Measurements from ENCODE around the gene CELSR2. TPM values are rescaled to one million over a fixed set of nuclear protein-coding genes. Genes with fewer than 3 reads are reported as not detected.

The CELSR2 gene
- total and polyA plus RNA-seq, 12 donors: 0.93 to 10.6 (median 6.2) TPM

DNA sequence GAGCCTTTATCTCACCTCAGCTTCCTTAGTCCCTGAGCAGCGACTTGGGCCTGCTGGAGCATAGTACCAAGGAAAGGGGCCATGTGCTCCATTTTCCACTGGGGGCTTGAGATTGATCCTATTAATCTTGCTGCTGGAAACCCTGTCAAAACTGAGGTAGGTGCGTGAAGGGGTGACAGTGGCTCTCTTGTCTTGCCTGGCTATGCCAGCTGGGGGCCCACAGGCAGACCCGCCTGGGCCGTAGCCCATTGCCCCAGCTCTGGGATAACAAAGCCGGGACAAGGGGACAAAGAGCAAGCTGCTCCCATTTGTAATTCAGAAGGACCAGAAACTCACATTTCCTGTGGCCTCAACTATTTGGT is 10.3 kb upstream of the CELSR2 start:
- H3K4me3 ChIP-seq: no peak overlapping the region
- TF ChIP-seq, protein P1, sequence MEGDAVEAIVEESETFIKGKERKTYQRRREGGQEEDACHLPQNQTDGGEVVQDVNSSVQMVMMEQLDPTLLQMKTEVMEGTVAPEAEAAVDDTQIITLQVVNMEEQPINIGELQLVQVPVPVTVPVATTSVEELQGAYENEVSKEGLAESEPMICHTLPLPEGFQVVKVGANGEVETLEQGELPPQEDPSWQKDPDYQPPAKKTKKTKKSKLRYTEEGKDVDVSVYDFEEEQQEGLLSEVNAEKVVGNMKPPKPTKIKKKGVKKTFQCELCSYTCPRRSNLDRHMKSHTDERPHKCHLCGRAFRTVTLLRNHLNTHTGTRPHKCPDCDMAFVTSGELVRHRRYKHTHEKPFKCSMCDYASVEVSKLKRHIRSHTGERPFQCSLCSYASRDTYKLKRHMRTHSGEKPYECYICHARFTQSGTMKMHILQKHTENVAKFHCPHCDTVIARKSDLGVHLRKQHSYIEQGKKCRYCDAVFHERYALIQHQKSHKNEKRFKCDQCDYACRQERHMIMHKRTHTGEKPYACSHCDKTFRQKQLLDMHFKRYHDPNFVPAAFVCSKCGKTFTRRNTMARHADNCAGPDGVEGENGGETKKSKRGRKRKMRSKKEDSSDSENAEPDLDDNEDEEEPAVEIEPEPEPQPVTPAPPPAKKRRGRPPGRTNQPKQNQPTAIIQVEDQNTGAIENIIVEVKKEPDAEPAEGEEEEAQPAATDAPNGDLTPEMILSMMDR (IDR thresholded peaks at IDR 0.05): no peak
- intact Hi-C loops (cut with DNase I): no loop called here
- peaks cover 0 to 14% (median 0%) of the 10 kb centered on the region in 7 donors for H3K27me3 ChIP-seq
- peaks cover 8 to 30% (median 21%) of the 10 kb centered on the region in 9 donors for H3K4me1 ChIP-seq
- H3K36me3 ChIP-seq: peaks cover 9 to 59% (median 44%) of the 10 kb centered on the region in 9 donors
- peak overlapping the region in 1 of 10 donors; percentile 63 for H3K27ac ChIP-seq
- 78 to 89% methylated on average over 5 of the region's 5 CpGs for WGBS, 2 donors
- H3K9me3 ChIP-seq: no peaks in the 10 kb centered on the region
- ATAC-seq: peak in 1 of 8 donors; percentile 1
- DNase-seq: no peak

GRCh38 chr1:109239409-109240068 is 9.8 kb upstream of the CELSR2 start:
- ATAC-seq (peak in 7 of 8 donors; percentile 7 to 37 (median 19)), DNase-seq (no peak)
- intact Hi-C loops (cut with DNase I): no loop called here
- Histone ChIP-seq H3K9me3 (no peaks in the 10 kb centered on the region), H3K4me3 (no peak overlapping the region), H3K4me1 (peaks cover 8 to 30% (median 21%) of the 10 kb centered on the region in 9 donors), H3K36me3 (peaks cover 9 to 54% (median 40%) of the 10 kb centered on the region in 9 donors), H3K27ac (peak overlapping the region in 6 of 10 donors; percentile 45 to 63 (median 55)), H3K27me3 (peaks cover 0 to 14% (median 0%) of the 10 kb centered on the region in 7 donors)
- WGBS, 2 donors: 74 to 76% methylated on average over 6 of the region's 6 CpGs
- TF ChIP-seq, protein P1 (IDR thresholded peaks at IDR 0.05): peak in 7 of 9 donors; percentile 36 to 56 (median 42)

- peaks cover 0 to 14% (median 0%) of the 10 kb centered on the region in 7 donors for H3K27me3 ChIP-seq
- peak; percentile 64 to 79 (median 68) for ATAC-seq
- DNase-seq: peak; percentile 78 to 82
- H3K27ac ChIP-seq: peak overlapping the region in 8 of 10 donors; percentile 22 to 63 (median 55)
- H3K4me3 ChIP-seq: peak overlapping the region in 2 of 10 donors; percentile 11 to 16
- WGBS, 2 donors: 21 to 23% methylated on average over 26 of the region's 26 CpGs
- TF ChIP-seq, protein P1 (IDR thresholded peaks at IDR 0.05): no peak
- no peaks in the 10 kb centered on the region for H3K9me3 ChIP-seq
- intact Hi-C loops (cut with DNase I): no loop called here
- peaks cover 8 to 30% (median 21%) of the 10 kb centered on the region in 9 donors for H3K4me1 ChIP-seq
- peaks cover 2 to 45% (median 30%) of the 10 kb centered on the region in 9 donors for H3K36me3 ChIP-seq
Observed at GRCh38 chr1:109240158-109241152, 8.9 kb upstream of the CELSR2 start.

DNA sequence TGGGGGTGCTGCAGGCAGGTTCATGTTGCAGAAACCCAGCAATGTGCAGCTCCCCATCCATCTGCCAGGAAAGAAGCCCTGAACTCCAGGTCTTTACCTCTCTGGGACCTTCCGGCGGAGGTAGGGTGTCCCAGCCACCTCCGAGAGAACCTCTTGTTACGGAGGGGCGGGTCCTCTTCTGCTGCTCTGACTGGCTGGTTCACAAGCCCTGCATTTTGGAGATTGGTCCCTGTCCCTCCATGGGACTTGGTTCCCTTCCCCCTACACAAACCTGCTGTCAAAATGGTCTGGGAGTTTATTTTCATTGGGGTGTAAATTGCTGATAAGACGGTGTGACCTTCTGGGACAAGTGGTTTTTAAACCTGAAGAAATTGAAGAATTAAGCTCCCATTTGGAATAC is 8.0 kb upstream of the CELSR2 start:
- TF ChIP-seq, protein P1 (IDR thresholded peaks at IDR 0.05): no peak
- intact Hi-C loops (cut with DNase I): no loop called here
- Histone ChIP-seq H3K27ac (peak overlapping the region in 1 of 10 donors; percentile 57), H3K27me3 (peaks cover 0 to 14% (median 0%) of the 10 kb centered on the region in 7 donors), H3K4me1 (peaks cover 8 to 30% (median 21%) of the 10 kb centered on the region in 9 donors), H3K9me3 (no peaks in the 10 kb centered on the region), H3K4me3 (peak overlapping the region in 1 of 10 donors; percentile 11), H3K36me3 (peaks cover 0 to 36% (median 22%) of the 10 kb centered on the region in 9 donors)
- WGBS, 2 donors: 35 to 38% methylated on average over 6 of the region's 6 CpGs
- no peak for DNase-seq
- peak in 3 of 8 donors; percentile 18 to 25 (median 22) for ATAC-seq
